Body of pancreas (tissue), 4 donors: ENCODE results near the gene RPH3AL.

ENCODE experiments used
- POLR2A ChIP-seq, 3 donors: fragments of 450-650 bp; IDR thresholded peaks; one replicate each; pipeline ENCODE4 v1.6.1; 2016; ENCODE audit warnings: antibody characterized with exemption in 3 of 3, mild to moderate bottlenecking in 2 of 3
- TF ChIP-seq, protein P1 (sequence below), 7 experiments: fragments of 450-650 bp in 4 of 7; fragments of 200-600 bp in 3 of 7; sonication (generic) in 3 of 7; IDR thresholded peaks; one replicate each; pipeline ENCODE4 v1.5.1; 2016 to 2019; ENCODE audit warnings: antibody characterized with exemption in 7 of 7

DNA sequence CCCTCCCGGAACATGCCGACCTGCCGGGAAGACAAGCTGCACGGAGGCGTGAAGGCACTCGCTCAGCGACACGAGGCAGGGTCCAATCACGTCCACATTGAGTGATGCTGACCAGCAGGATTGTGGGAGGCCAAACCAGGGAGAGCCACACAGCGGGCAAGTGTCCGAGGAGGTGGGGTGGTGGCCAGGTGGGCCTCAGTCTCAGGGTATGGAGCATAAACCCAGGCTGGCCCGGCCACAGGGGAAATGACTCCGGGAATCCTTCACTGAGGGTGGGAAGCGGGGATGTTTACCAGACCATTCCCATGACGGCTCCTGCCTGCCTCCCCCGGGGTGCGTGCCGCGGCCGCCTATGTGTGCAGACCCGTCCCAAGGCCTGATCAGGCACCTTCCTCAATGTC is 62.5 kb downstream of the RPH3AL start:
- TF ChIP-seq, protein P1, sequence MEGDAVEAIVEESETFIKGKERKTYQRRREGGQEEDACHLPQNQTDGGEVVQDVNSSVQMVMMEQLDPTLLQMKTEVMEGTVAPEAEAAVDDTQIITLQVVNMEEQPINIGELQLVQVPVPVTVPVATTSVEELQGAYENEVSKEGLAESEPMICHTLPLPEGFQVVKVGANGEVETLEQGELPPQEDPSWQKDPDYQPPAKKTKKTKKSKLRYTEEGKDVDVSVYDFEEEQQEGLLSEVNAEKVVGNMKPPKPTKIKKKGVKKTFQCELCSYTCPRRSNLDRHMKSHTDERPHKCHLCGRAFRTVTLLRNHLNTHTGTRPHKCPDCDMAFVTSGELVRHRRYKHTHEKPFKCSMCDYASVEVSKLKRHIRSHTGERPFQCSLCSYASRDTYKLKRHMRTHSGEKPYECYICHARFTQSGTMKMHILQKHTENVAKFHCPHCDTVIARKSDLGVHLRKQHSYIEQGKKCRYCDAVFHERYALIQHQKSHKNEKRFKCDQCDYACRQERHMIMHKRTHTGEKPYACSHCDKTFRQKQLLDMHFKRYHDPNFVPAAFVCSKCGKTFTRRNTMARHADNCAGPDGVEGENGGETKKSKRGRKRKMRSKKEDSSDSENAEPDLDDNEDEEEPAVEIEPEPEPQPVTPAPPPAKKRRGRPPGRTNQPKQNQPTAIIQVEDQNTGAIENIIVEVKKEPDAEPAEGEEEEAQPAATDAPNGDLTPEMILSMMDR (IDR thresholded peaks at IDR 0.05): no peak
- TF ChIP-seq POLR2A (IDR thresholded peaks at IDR 0.05): no peak
